ENCODE measurements around the gene CD81.

The CD81 gene

GRCh38 chr11:2377511-2378443, 667 bp downstream of the CD81 start:
- Histone ChIP-seq H3K9me3 (ENCODE audit: insufficient read depth, low read depth, low read length) (no peaks in the 10 kb centered on the region), H3K4me1 (ENCODE audit: insufficient read depth, low read length, poor library complexity, severe bottlenecking) (peaks cover 32% of the 10 kb centered on the region), H3K36me3 (ENCODE audit: insufficient read depth, low read length) (no peaks in the 10 kb centered on the region), H3K9me2 (replicated peaks; ENCODE audit: low read depth, low read length) (no peaks in the 10 kb centered on the region), H3F3A (ENCODE audit: low read depth) (no peaks in the 10 kb centered on the region), H3K9ac (ENCODE audit: low read depth, low read length, poor library complexity, severe bottlenecking) (peak overlapping the region; percentile 93), H3K27me3 (ENCODE audit: insufficient read depth, low read length, poor library complexity, severe bottlenecking) (no peaks in the 10 kb centered on the region), H3K79me2 (ENCODE audit: insufficient read depth, low read length) (peaks cover 54% of the 10 kb centered on the region), H3K4me2 (ENCODE audit: low read depth, low read length, poor library complexity, severe bottlenecking) (peak overlapping the region; percentile 97), H4K20me1 (ENCODE audit: insufficient read depth, low read length, poor library complexity, severe bottlenecking) (peaks cover 52% of the 10 kb centered on the region), H3K4me3 (ENCODE audit: low read length, poor library complexity, severe bottlenecking) (peak overlapping the region; percentile 97), H2AFZ (ENCODE audit: low read length) (no peak overlapping the region)
- TF ChIP-seq EZH2phosphoT487 (IDR thresholded peaks at IDR 0.05; ENCODE audit: borderline replicate concordance) (no peak), CTCF (conservative IDR thresholded peaks at IDR 0.05; ENCODE audit: low read length) (no peak)

GRCh38 chr11:2378527-2379210, 1.6 kb downstream of the CD81 start:
- Histone ChIP-seq H3K9ac (ENCODE audit: low read depth, low read length, poor library complexity, severe bottlenecking) (peak overlapping the region; percentile 93), H3K4me2 (ENCODE audit: low read depth, low read length, poor library complexity, severe bottlenecking) (peak overlapping the region; percentile 97), H3K27me3 (ENCODE audit: insufficient read depth, low read length, poor library complexity, severe bottlenecking) (no peaks in the 10 kb centered on the region), H3K9me2 (replicated peaks; ENCODE audit: low read depth, low read length) (no peaks in the 10 kb centered on the region), H3K9me3 (ENCODE audit: insufficient read depth, low read depth, low read length) (no peaks in the 10 kb centered on the region), H3K36me3 (ENCODE audit: insufficient read depth, low read length) (no peaks in the 10 kb centered on the region), H3K79me2 (ENCODE audit: insufficient read depth, low read length) (peaks cover 63% of the 10 kb centered on the region), H3K4me1 (ENCODE audit: insufficient read depth, low read length, poor library complexity, severe bottlenecking) (peaks cover 38% of the 10 kb centered on the region), H3F3A (ENCODE audit: low read depth) (no peaks in the 10 kb centered on the region), H2AFZ (ENCODE audit: low read length) (no peak overlapping the region), H3K4me3 (ENCODE audit: low read length, poor library complexity, severe bottlenecking) (peak overlapping the region; percentile 97), H4K20me1 (ENCODE audit: insufficient read depth, low read length, poor library complexity, severe bottlenecking) (peaks cover 61% of the 10 kb centered on the region)
- TF ChIP-seq CTCF (conservative IDR thresholded peaks at IDR 0.05; ENCODE audit: low read length) (no peak), EZH2phosphoT487 (IDR thresholded peaks at IDR 0.05; ENCODE audit: borderline replicate concordance) (no peak)

GRCh38 chr11:2379466-2380174, 2.5 kb downstream of the CD81 start:
- Histone ChIP-seq H3K4me3 (ENCODE audit: low read length, poor library complexity, severe bottlenecking) (peak overlapping the region; percentile 54), H4K20me1 (ENCODE audit: insufficient read depth, low read length, poor library complexity, severe bottlenecking) (peaks cover 68% of the 10 kb centered on the region), H3K4me2 (ENCODE audit: low read depth, low read length, poor library complexity, severe bottlenecking) (peak overlapping the region; percentile 65)

More at GRCh38 chr11:2379466-2380174, 2.5 kb downstream of the CD81 start:
- Histone ChIP-seq H3K9ac (ENCODE audit: low read depth, low read length, poor library complexity, severe bottlenecking) (peak overlapping the region; percentile 16), H3K27me3 (ENCODE audit: insufficient read depth, low read length, poor library complexity, severe bottlenecking) (no peaks in the 10 kb centered on the region), H2AFZ (ENCODE audit: low read length) (no peak overlapping the region), H3K9me3 (ENCODE audit: insufficient read depth, low read depth, low read length) (no peaks in the 10 kb centered on the region), H3K36me3 (ENCODE audit: insufficient read depth, low read length) (no peaks in the 10 kb centered on the region), H3K4me1 (ENCODE audit: insufficient read depth, low read length, poor library complexity, severe bottlenecking) (peaks cover 42% of the 10 kb centered on the region), H3K9me2 (replicated peaks; ENCODE audit: low read depth, low read length) (no peaks in the 10 kb centered on the region), H3F3A (ENCODE audit: low read depth) (no peaks in the 10 kb centered on the region), H3K79me2 (ENCODE audit: insufficient read depth, low read length) (peaks cover 70% of the 10 kb centered on the region)
- no peak for TF ChIP-seq EZH2phosphoT487 (IDR thresholded peaks at IDR 0.05; ENCODE audit: borderline replicate concordance)
- TF ChIP-seq CTCF (conservative IDR thresholded peaks at IDR 0.05; ENCODE audit: low read length), result no peak

Measured in Loucy (cell line).